Esophagus muscularis mucosa (tissue), 3 donors: ENCODE results near the gene TBCC.

ENCODE experiments used
- CTCF ChIP-seq, 3 experiments: fragments of 200-600 bp in 2 of 3; fragments of 450-650 bp in 1 of 3; sonication (generic) in 2 of 3; IDR thresholded peaks; one replicate each; pipeline ENCODE4 v1.5.1; 2017 to 2019; ENCODE audit warnings: antibody characterized with exemption in 3 of 3, mild to moderate bottlenecking in 2 of 3, moderate library complexity in 1 of 3
- POLR2A ChIP-seq: fragments of 450-650 bp; IDR thresholded peaks from one replicate; pipeline ENCODE4 v1.6.1; 2017; ENCODE audit warnings: antibody characterized with exemption, moderate library complexity, mild to moderate bottlenecking, low read depth
- POLR2AphosphoS5 ChIP-seq, 2 donors: sonication (generic); formaldehyde crosslinking; IDR thresholded peaks; one replicate each; pipeline ENCODE4 v1.6.1; 2017; ENCODE audit warnings: antibody characterized with exemption in 2 of 2

GRCh38 chr6:42791706-42792320, 45.9 kb upstream of the TBCC start:
- TF ChIP-seq CTCF (IDR thresholded peaks at IDR 0.05) (no peak), POLR2A (no peak), POLR2AphosphoS5 (IDR thresholded peaks at IDR 0.05) (no peak)
